Gastrocnemius medialis (tissue), 4 donors: ENCODE measurements around the gene AIFM3.

ENCODE experiments used
- CTCF ChIP-seq, 5 experiments: fragments of 450-650 bp in 3 of 5; fragments of 200-600 bp in 2 of 5; sonication (generic) in 2 of 5; IDR thresholded peaks in 4 of 5; conservative IDR thresholded peaks in 1 of 5; 1 replicate in 4 of 5; 2 replicates in 1 of 5; pipeline ENCODE4 v1.5.1; 2016 to 2019; ENCODE audit warnings: antibody characterized with exemption in 5 of 5, mild to moderate bottlenecking in 3 of 5, moderate library complexity in 3 of 5
- POLR2A ChIP-seq, 2 donors: fragments of 450-650 bp; IDR thresholded peaks; one replicate each; pipeline ENCODE4 v1.6.1; 2017; ENCODE audit warnings: antibody characterized with exemption in 2 of 2, mild to moderate bottlenecking in 2 of 2, moderate library complexity in 2 of 2

DNA sequence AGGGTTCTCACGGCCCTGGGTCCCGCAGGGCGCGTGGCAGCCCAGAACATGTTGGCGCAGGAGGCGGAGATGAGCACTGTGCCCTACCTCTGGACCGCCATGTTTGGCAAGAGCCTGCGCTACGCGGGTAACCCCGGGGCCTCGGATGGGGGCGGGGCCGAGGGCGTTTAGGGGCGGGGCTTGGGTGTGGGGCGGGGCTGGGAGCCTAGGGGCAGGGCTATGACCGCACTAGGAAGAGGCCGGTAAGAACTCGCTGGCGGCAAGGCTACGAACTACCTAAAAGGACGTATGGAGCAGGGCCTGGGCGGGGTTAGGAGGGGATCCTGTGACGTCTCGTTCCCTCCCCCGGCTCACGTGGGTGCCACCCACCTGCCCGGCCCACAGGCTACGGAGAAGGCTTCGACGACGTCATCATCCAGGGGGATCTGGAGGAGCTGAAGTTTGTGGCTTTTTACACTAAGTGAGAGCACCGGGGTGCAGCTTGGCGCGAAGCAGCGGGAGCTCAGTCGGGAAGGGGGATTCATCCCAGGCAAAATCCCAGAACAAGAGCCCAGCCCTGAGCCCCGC, 12.3 kb downstream of the AIFM3 start:
- TF ChIP-seq CTCF (IDR thresholded peaks at IDR 0.05 in 4 of 5, conservative IDR thresholded peaks at IDR 0.05 in 1 of 5) (no peak), POLR2A (IDR thresholded peaks at IDR 0.05) (no peak)
